CD14-positive monocyte (primary cell): ENCODE results near the gene TMUB1. TPM values are rescaled to one million over a fixed set of nuclear protein-coding genes. Genes with fewer than 3 reads are reported as not detected.

ENCODE experiments used
- DNase-seq, 3 donors: peaks; one replicate each; pipeline ENCODE4 v3.0.0-alpha.2; 2011 to 2022
- H2AFZ ChIP-seq: 2 replicates; pipeline ENCODE4 v1.6.0; 2012; ENCODE audit warnings: mild to moderate bottlenecking, low read depth, low read length, inconsistent platforms; ENCODE audit not compliant: insufficient read depth, poor library complexity, severe bottlenecking
- H3K27ac ChIP-seq, 2 donors: 1 replicate in 1 of 2; 2 replicates in 1 of 2; pipeline ENCODE4 v1.5.1; 2012 to 2013; ENCODE audit warnings: low read length in 2 of 2, control low read depth in 1 of 2, inconsistent platforms in 1 of 2, low read depth in 1 of 2, mild to moderate bottlenecking in 1 of 2
- H3K27me3 ChIP-seq, 2 donors: one replicate each; pipeline versions ENCODE4 v1.6.0 to v1.6.1; 2011 to 2013; ENCODE audit warnings: low read length in 2 of 2; ENCODE audit not compliant: control insufficient read depth in 2 of 2, insufficient read depth in 2 of 2
- H3K36me3 ChIP-seq, 2 donors: replicated peaks in 1 of 2; 1 replicate in 1 of 2; 2 replicates in 1 of 2; pipeline versions ENCODE4 v1.5.1 to v1.6.1; 2012 to 2013; ENCODE audit warnings: low read length in 2 of 2, control low read depth in 1 of 2, inconsistent platforms in 1 of 2, mild to moderate bottlenecking in 1 of 2; ENCODE audit not compliant: insufficient read depth in 2 of 2, control insufficient read depth in 1 of 2
- H3K4me1 ChIP-seq, 2 donors: 1 replicate in 1 of 2; 2 replicates in 1 of 2; pipeline versions ENCODE4 v1.5.1 to v1.6.1; 2012 to 2013; ENCODE audit warnings: low read length in 2 of 2, control low read depth in 1 of 2, inconsistent platforms in 1 of 2, mild to moderate bottlenecking in 1 of 2, moderate library complexity in 1 of 2; ENCODE audit not compliant: insufficient read depth in 2 of 2, control insufficient read depth in 1 of 2
- H3K4me2 ChIP-seq: replicated peaks from 2 replicates; pipeline ENCODE3; 2012; ENCODE audit warnings: low read length, moderate library complexity, mild to moderate bottlenecking; ENCODE audit not compliant: poor library complexity, severe bottlenecking; ENCODE audit errors: extremely low read depth
- H3K4me3 ChIP-seq, 3 experiments: fragments of 200-600 bp in 1 of 3; sonication (generic) in 1 of 3; replicated peaks in 1 of 3; 1 replicate in 2 of 3; 2 replicates in 1 of 3; pipeline ENCODE4 v1.5.1; 2011 to 2013; ENCODE audit warnings: low read length in 3 of 3, mild to moderate bottlenecking in 3 of 3, control low read depth in 2 of 3, low read depth in 2 of 3, inconsistent platforms in 1 of 3, moderate library complexity in 1 of 3
- H3K79me2 ChIP-seq: 2 replicates; pipeline ENCODE4 v1.6.0; 2012; ENCODE audit warnings: mild to moderate bottlenecking, control low read depth, inconsistent platforms, low read length, moderate library complexity; ENCODE audit not compliant: insufficient read depth
- H3K9ac ChIP-seq: 2 replicates; pipeline ENCODE4 v1.6.0; 2017; ENCODE audit warnings: low read length, mild to moderate bottlenecking; ENCODE audit not compliant: insufficient read depth, poor library complexity, severe bottlenecking
- H3K9me3 ChIP-seq, 2 donors: replicated peaks in 1 of 2; 1 replicate in 1 of 2; 2 replicates in 1 of 2; pipeline versions ENCODE4 v1.5.1 to v1.6.1; 2012 to 2013; ENCODE audit warnings: low read length in 2 of 2, control low read depth in 1 of 2; ENCODE audit not compliant: control insufficient read depth in 1 of 2, insufficient read depth in 1 of 2
- H4K20me1 ChIP-seq: 2 replicates; pipeline ENCODE4 v1.6.0; 2012; ENCODE audit warnings: mild to moderate bottlenecking, low read length, control low read depth, moderate library complexity; ENCODE audit not compliant: insufficient read depth
- H3K27ac Mint-ChIP-seq, 7 donors: one replicate each; pipeline ENCODE4 v1.8.0; 2020; ENCODE audit warnings: mild to moderate bottlenecking in 7 of 7, mixed read lengths in 7 of 7, moderate library complexity in 6 of 7, inconsistent platforms in 2 of 7
- H3K27me3 Mint-ChIP-seq, 3 donors: one replicate each; pipeline ENCODE4 v1.8.0; 2021 to 2022; ENCODE audit warnings: low read depth in 3 of 3, mild to moderate bottlenecking in 3 of 3, mixed read lengths in 3 of 3, moderate library complexity in 3 of 3, inconsistent platforms in 1 of 3
- H3K36me3 Mint-ChIP-seq, 2 donors: one replicate each; pipeline ENCODE4 v1.8.0; 2020; ENCODE audit warnings: mixed read lengths in 2 of 2, inconsistent platforms in 1 of 2, mild to moderate bottlenecking in 1 of 2
- H3K4me1 Mint-ChIP-seq: one replicate; pipeline ENCODE4 v1.8.0; 2020; ENCODE audit warnings: mild to moderate bottlenecking, mixed read lengths
- H3K4me3 Mint-ChIP-seq, 2 donors: one replicate each; pipeline ENCODE4 v1.8.0; 2020; ENCODE audit warnings: mild to moderate bottlenecking in 2 of 2, mixed read lengths in 2 of 2, moderate library complexity in 1 of 2
- H3K9me3 Mint-ChIP-seq, 7 donors: one replicate each; pipeline ENCODE4 v1.8.0; 2020 to 2022; ENCODE audit warnings: mixed read lengths in 7 of 7, mild to moderate bottlenecking in 6 of 7, moderate library complexity in 6 of 7, inconsistent platforms in 2 of 7
- CTCF ChIP-seq: fragments of 200-600 bp; IDR thresholded peaks from one replicate; pipeline ENCODE4 v1.8.0; 2022; ENCODE audit warnings: antibody characterized with exemption, mild to moderate bottlenecking
- WGBS: methylation state at CpG from one replicate; pipeline ENCODE4 v1.1.5; 2013; ENCODE audit warnings: missing lambda C conversion rate; ENCODE audit not compliant: insufficient coverage; 5-methylcytosine and 5-hydroxymethylcytosine counted together
- intact Hi-C, 2 donors: fragments of 100-400 bp; cut with micrococcal nuclease; formaldehyde crosslinking; loops; one replicate each; pipeline versions ENCODE4 v1.15.0 to v1.15.1; 2023
- polyA plus RNA-seq, 3 donors: library from polyadenylated mRNA; depleted of rRNA in 1 of 3; unstranded in 2 of 3; stranded (reverse) in 1 of 3; fragments of 300-500 nt in 2 of 3; fragments of >200 nt in 1 of 3; fragmentation: Illumina TruSeq in 2 of 3; gene quantifications; 1 replicate in 2 of 3; 2 replicates in 1 of 3; pipeline ENCODE4 v1.2.3, GENCODE V29; 2012 to 2021

Gene TMUB1
- polyA plus RNA-seq, 3 donors = 17.4 to 28.2 (median 19.8) TPM

GRCh38 chr7:151060113-151060415 is 23.2 kb downstream of the TMUB1 start:
- Histone ChIP-seq H4K20me1 (peaks cover 54% of the 10 kb centered on the region), H2AFZ (peak overlapping the region; percentile 87), H3K4me1 (peaks cover 35 to 43% of the 10 kb centered on the region in 2 donors), H3K4me3 (peak overlapping the region; percentile 66 to 97 (median 94)), H3K9ac (peak overlapping the region; percentile 72), H3K79me2 (peaks cover 38% of the 10 kb centered on the region), H3K9me3 (no peaks in the 10 kb centered on the region), H3K4me2 (peak overlapping the region; percentile 98), H3K36me3 (peaks cover 19 to 31% of the 10 kb centered on the region in 2 donors), H3K27ac (peak overlapping the region in 1 of 2 donors; percentile 12), H3K27me3 (no peaks in the 10 kb centered on the region)
- WGBS = 0% methylated on average over 8 of the region's 17 CpGs
- intact Hi-C loops = no loop called here
- Mint-ChIP-seq H3K9me3 (no peaks in the 10 kb centered on the region), H3K27me3 (peaks cover 0 to 1% (median 0%) of the 10 kb centered on the region in 3 donors), H3K4me3 (peak overlapping the region; percentile 84 to 98), H3K27ac (peak overlapping the region in 3 of 7 donors; percentile 42 to 86 (median 72)), H3K36me3 (peaks cover 16 to 28% of the 10 kb centered on the region in 2 donors), H3K4me1 (peaks cover 36% of the 10 kb centered on the region)
- DNase-seq = no peak
- TF ChIP-seq CTCF = no peak

GRCh38 chr7:151059367-151060112 is 23.8 kb downstream of the TMUB1 start, which contains the start of gene SLC4A2:
Gene SLC4A2, plus strand, starts transcription at chr7:151059589. Its CDS starts 2,399 bp downstream, at chr7:151061988.
- no peaks in the 10 kb centered on the region for H3K9me3 ChIP-seq
- Mint-ChIP-seq H3K36me3 (peaks cover 15 to 28% of the 10 kb centered on the region in 2 donors), H3K27ac (peak within 1 kb of the TSS; percentile 82 to 93 (median 89)), H3K4me1 (peaks cover 36% of the 10 kb centered on the region), H3K27me3 (peaks cover 0 to 1% (median under 1%) of the 10 kb centered on the region in 3 donors), H3K4me3 (peak within 1 kb of the TSS; percentile 93 to 98), H3K9me3 (no peaks in the 10 kb centered on the region)
- peak within 1 kb of the TSS; percentile 98 for H3K4me2 ChIP-seq
- peak within 1 kb of the TSS; percentile 66 to 97 (median 94) for H3K4me3 ChIP-seq
- H3K9ac ChIP-seq = peak within 1 kb of the TSS; percentile 72
- peaks cover 13 to 26% of the 10 kb centered on the region in 2 donors for H3K36me3 ChIP-seq
- H3K27ac ChIP-seq = peak within 1 kb of the TSS; percentile 82 to 89
- no peaks in the 10 kb centered on the region for H3K27me3 ChIP-seq
- peak; percentile 66 to 69 (median 67) for DNase-seq
- H4K20me1 ChIP-seq = peaks cover 49% of the 10 kb centered on the region
- intact Hi-C loops = loop anchor here (2.0 kb wide), 4 partner anchors 21 to 51 kb away; partner anchors contain the start of genes AGAP3 (in 1 of the 2) and FASTK (in 1 of the 2)
- H2AFZ ChIP-seq = peak within 1 kb of the TSS; percentile 87
- peaks cover 38% of the 10 kb centered on the region for H3K79me2 ChIP-seq
- peak; percentile 51 for TF ChIP-seq CTCF
- peaks cover 35 to 43% of the 10 kb centered on the region in 2 donors for H3K4me1 ChIP-seq
- under 1% methylated on average over 51 of the region's 75 CpGs for WGBS
